Liver (tissue), 9 donors: Measurements from ENCODE around the gene TBC1D5. TPM values are rescaled to one million over a fixed set of nuclear protein-coding genes. Genes with fewer than 3 reads are reported as not detected.

Experiments
- DNase-seq: peaks from one replicate; pipeline ENCODE4 v3.0.0-alpha.2; 2017; ENCODE audit warnings: low spot score
- H3K27ac ChIP-seq, 2 donors: one replicate each; pipeline ENCODE4 v1.7.0; 2013; ENCODE audit warnings: inconsistent platforms in 2 of 2, low read length in 2 of 2, control low read depth in 1 of 2, low read depth in 1 of 2, mild to moderate bottlenecking in 1 of 2
- H3K27me3 ChIP-seq, 4 donors: one replicate each; pipeline versions ENCODE4 v1.6.1 to v1.7.0; 2013; ENCODE audit warnings: low read length in 3 of 4, inconsistent platforms in 1 of 4, mild to moderate bottlenecking in 1 of 4, moderate library complexity in 1 of 4; ENCODE audit not compliant: control insufficient read depth in 4 of 4, insufficient read depth in 4 of 4
- H3K36me3 ChIP-seq, 4 donors: one replicate each; pipeline versions ENCODE4 v1.6.1 to v1.7.0; 2013; ENCODE audit warnings: low read length in 3 of 4, mild to moderate bottlenecking in 3 of 4, low read depth in 1 of 4, moderate library complexity in 1 of 4; ENCODE audit not compliant: control insufficient read depth in 4 of 4, insufficient read depth in 3 of 4
- H3K4me1 ChIP-seq, 4 donors: one replicate each; pipeline versions ENCODE4 v1.6.1 to v1.7.0; 2013; ENCODE audit warnings: low read length in 3 of 4, mild to moderate bottlenecking in 3 of 4, moderate library complexity in 1 of 4; ENCODE audit not compliant: control insufficient read depth in 4 of 4, insufficient read depth in 4 of 4
- H3K4me3 ChIP-seq, 3 donors: one replicate each; pipeline versions ENCODE4 v1.6.1 to v1.7.0; 2013; ENCODE audit warnings: low read length in 3 of 3, control low read depth in 1 of 3, low read depth in 1 of 3, mild to moderate bottlenecking in 1 of 3
- H3K9ac ChIP-seq, 2 donors: one replicate each; pipeline ENCODE4 v1.7.0; 2013; ENCODE audit warnings: low read length in 2 of 2, mild to moderate bottlenecking in 2 of 2, moderate library complexity in 2 of 2, control low read depth in 1 of 2, low read depth in 1 of 2
- H3K9me3 ChIP-seq, 4 donors: one replicate each; pipeline versions ENCODE4 v1.6.1 to v1.7.0; 2013; ENCODE audit warnings: low read length in 3 of 4; ENCODE audit not compliant: control insufficient read depth in 4 of 4
- EGR1 ChIP-seq, 2 donors: IDR thresholded peaks; 2 replicates each; pipeline ENCODE4 v1.6.1; 2016 to 2018; ENCODE audit warnings: antibody characterized with exemption in 2 of 2, low read depth in 2 of 2
- FOXA1 ChIP-seq: IDR thresholded peaks from 2 replicates; pipeline ENCODE4 v1.6.1; 2016; ENCODE audit warnings: antibody characterized with exemption
- FOXA2 ChIP-seq: IDR thresholded peaks from 2 replicates; pipeline ENCODE4 v1.6.1; 2016; ENCODE audit warnings: antibody characterized with exemption
- GABPA ChIP-seq, 2 donors: IDR thresholded peaks in 1 of 2; conservative IDR thresholded peaks in 1 of 2; 2 replicates each; pipeline ENCODE4 v1.6.1; 2016; ENCODE audit warnings: antibody characterized with exemption in 2 of 2, mild to moderate bottlenecking in 1 of 2, moderate library complexity in 1 of 2
- HNF4A ChIP-seq, 2 donors: conservative IDR thresholded peaks; 2 replicates each; pipeline ENCODE4 v1.6.1; 2016; ENCODE audit warnings: antibody characterized with exemption in 2 of 2, mild to moderate bottlenecking in 2 of 2
- HNF4G ChIP-seq: IDR thresholded peaks from 2 replicates; pipeline ENCODE4 v1.6.1; 2016; ENCODE audit warnings: antibody characterized with exemption
- JUND ChIP-seq, 2 donors: IDR thresholded peaks; 2 replicates each; pipeline ENCODE4 v1.6.1; 2016; ENCODE audit warnings: antibody characterized with exemption in 2 of 2
- MAX ChIP-seq: IDR thresholded peaks from 2 replicates; pipeline ENCODE4 v1.6.1; 2016; ENCODE audit warnings: antibody characterized with exemption
- NR2F2 ChIP-seq: IDR thresholded peaks from 2 replicates; pipeline ENCODE4 v1.6.1; 2016; ENCODE audit warnings: antibody characterized with exemption
- RAD21 ChIP-seq, 2 donors: IDR thresholded peaks; 2 replicates each; pipeline ENCODE4 v1.6.1; 2016; ENCODE audit warnings: antibody characterized with exemption in 2 of 2, mild to moderate bottlenecking in 2 of 2
- REST ChIP-seq: IDR thresholded peaks from 2 replicates; pipeline ENCODE4 v1.6.1; 2016; ENCODE audit warnings: antibody characterized with exemption, mild to moderate bottlenecking
- RXRA ChIP-seq, 2 donors: IDR thresholded peaks; 2 replicates each; pipeline ENCODE4 v1.6.1; 2017 to 2018; ENCODE audit warnings: antibody characterized with exemption in 2 of 2, mild to moderate bottlenecking in 1 of 2
- SP1 ChIP-seq: IDR thresholded peaks from 2 replicates; pipeline ENCODE4 v1.6.1; 2018; ENCODE audit warnings: antibody characterized with exemption, mild to moderate bottlenecking
- YY1 ChIP-seq: IDR thresholded peaks from 2 replicates; pipeline ENCODE4 v1.6.1; 2016; ENCODE audit warnings: antibody characterized with exemption, mild to moderate bottlenecking
- WGBS: extraction: QIAGEN DNeasy Blood & Tissue Kit; methylation state at CpG from one replicate; pipeline ENCODE4 v1.1.7; 2013; 5-methylcytosine and 5-hydroxymethylcytosine counted together
- polyA plus RNA-seq, 2 donors: library from polyadenylated mRNA; stranded (reverse) in 1 of 2; unstranded in 1 of 2; fragments of 200-250 nt in 1 of 2; fragments of >200 nt in 1 of 2; fragmentation: Nextera tagmentation in 1 of 2; extraction: Ambion mirVana in 1 of 2; gene quantifications; one replicate each; pipeline versions ENCODE4 v1.2.1 to v1.2.3, GENCODE V29; 2013 to 2015
- total RNA-seq, 2 donors: library from RNA; depleted of rRNA; stranded (reverse); fragments of >200 nt; gene quantifications; one replicate each; pipeline ENCODE4 v1.2.3, GENCODE V29; 2014
- TF ChIP-seq, protein P1 (sequence below): IDR thresholded peaks from 2 replicates; pipeline ENCODE4 v1.6.1; 2016; ENCODE audit warnings: antibody characterized with exemption
- donor health status: healthy.
- donor health status: healthy.
- donor health status: healthy.
- donor health status: healthy.
- donor health status: healthy.

The TBC1D5 gene
- total and polyA plus RNA-seq, 4 donors = 9.1 to 45.6 (median 25.6) TPM

GRCh38 chr3:17329927-17330326, 412.5 kb downstream of the TBC1D5 start:
- TF ChIP-seq HNF4A (conservative IDR thresholded peaks at IDR 0.05) = no peak
- no peak for TF ChIP-seq FOXA1
- TF ChIP-seq YY1 = no peak
- Histone ChIP-seq H3K27me3 (no peaks in the 10 kb centered on the region), H3K27ac (no peak overlapping the region), H3K4me3 (no peak overlapping the region), H3K9ac (no peak overlapping the region), H3K36me3 (no peaks in the 10 kb centered on the region), H3K9me3 (no peaks in the 10 kb centered on the region), H3K4me1 (no peaks in the 10 kb centered on the region)
- DNase-seq = no peak
- WGBS = 98% methylated on average over 1 of the region's 1 CpG

DNA sequence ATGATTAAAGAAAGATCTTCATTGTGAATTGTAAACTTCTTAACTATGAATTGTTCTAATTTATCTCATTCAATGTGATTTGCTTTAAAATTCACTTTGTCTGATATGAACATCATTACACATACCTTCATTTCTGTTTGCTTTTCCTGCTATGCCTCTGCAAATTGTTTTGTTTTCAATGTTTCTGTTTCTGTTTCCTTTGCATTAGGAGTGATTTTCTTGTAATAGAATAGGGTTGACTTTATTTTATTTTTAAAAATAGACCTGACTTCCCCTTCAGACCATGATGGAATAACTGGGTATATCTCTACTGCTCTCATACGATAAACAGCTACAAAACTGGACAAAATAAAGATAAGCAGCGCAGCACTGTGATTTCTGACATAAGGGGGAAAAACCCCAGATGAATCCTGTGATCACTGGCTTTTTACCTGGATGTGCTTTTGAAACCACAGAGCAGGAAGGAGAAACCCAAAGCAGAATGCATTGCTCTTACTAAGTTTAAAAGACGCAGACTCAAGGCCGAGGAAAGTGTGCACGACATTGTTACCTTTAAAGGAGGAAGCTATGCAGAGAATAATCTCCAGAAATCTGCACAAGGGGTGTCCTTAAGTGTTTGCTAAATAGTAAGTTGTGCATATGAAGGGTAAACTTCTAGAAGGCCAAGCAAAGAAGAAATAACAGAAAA, 420.2 kb downstream of the TBC1D5 start:
- Histone ChIP-seq H3K9me3 (no peaks in the 10 kb centered on the region), H3K4me3 (no peak overlapping the region), H3K36me3 (no peaks in the 10 kb centered on the region), H3K27me3 (no peaks in the 10 kb centered on the region), H3K27ac (no peak overlapping the region), H3K4me1 (no peaks in the 10 kb centered on the region), H3K9ac (no peak overlapping the region)
- TF ChIP-seq REST = no peak
- TF ChIP-seq RAD21 (IDR thresholded peaks at IDR 0.05) = no peak
- no peak for TF ChIP-seq NR2F2
- no peak for TF ChIP-seq FOXA1
- TF ChIP-seq HNF4G = no peak
- no peak for DNase-seq
- WGBS = 76% methylated on average over 5 of the region's 5 CpGs

DNA sequence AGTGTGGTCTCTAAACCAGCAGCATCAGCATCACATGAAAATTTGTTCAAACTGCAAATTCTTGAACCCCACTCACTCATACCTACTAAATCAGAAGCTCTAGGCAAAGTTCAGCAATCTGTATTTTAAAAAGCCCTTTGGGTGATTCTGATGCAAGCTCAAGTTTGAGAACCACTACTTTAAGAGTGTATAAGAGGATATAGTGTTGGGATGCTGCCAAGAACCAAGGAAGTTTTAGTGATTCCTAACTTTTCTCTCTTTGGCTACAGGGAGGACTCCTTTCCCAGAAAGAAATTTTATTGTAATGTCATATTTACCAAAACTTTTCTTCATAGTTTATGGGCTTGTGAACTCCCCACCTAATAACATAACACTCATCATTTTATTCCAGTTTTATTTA, 422.2 kb downstream of the TBC1D5 start:
- H3K9ac ChIP-seq = no peak overlapping the region
- no peaks in the 10 kb centered on the region for H3K9me3 ChIP-seq
- no peak for DNase-seq
- no peaks in the 10 kb centered on the region for H3K4me1 ChIP-seq
- H3K36me3 ChIP-seq = no peaks in the 10 kb centered on the region
- no peak overlapping the region for H3K27ac ChIP-seq
- H3K27me3 ChIP-seq = no peaks in the 10 kb centered on the region
- TF ChIP-seq YY1 (no peak), RAD21 (IDR thresholded peaks at IDR 0.05) (no peak), SP1 (no peak), GABPA (IDR thresholded peaks at IDR 0.05 in 1 of 2, conservative IDR thresholded peaks at IDR 0.05 in 1 of 2) (no peak)
- H3K4me3 ChIP-seq = no peak overlapping the region

DNA sequence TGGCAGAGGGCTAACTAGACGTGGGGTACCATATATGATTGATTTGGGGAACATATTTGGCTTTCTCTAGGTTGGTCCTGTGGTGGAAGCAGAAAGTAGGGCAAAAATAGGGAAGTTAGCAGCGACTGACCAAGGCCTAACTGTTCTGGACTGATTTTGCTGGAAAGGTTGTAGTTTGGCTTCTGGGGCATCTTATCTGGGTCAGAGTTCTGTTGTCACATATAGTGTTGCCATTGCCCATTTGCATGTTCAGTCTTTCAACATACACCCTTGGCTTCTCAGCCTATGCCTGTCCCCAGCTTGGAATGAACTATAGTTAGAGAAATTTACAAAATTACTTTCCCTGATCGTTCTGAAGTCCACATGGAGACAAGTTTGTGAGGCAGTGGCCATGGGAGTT, 426.5 kb downstream of the TBC1D5 start:
- no peak for DNase-seq
- TF ChIP-seq SP1 (no peak), RAD21 (IDR thresholded peaks at IDR 0.05) (no peak), RXRA (IDR thresholded peaks at IDR 0.05) (no peak), EGR1 (IDR thresholded peaks at IDR 0.05; ENCODE audit: low read depth in 2 of 2) (no peak), MAX (no peak), JUND (IDR thresholded peaks at IDR 0.05) (no peak), HNF4A (conservative IDR thresholded peaks at IDR 0.05) (no peak), FOXA2 (no peak), HNF4G (no peak)
- TF ChIP-seq, protein P1, sequence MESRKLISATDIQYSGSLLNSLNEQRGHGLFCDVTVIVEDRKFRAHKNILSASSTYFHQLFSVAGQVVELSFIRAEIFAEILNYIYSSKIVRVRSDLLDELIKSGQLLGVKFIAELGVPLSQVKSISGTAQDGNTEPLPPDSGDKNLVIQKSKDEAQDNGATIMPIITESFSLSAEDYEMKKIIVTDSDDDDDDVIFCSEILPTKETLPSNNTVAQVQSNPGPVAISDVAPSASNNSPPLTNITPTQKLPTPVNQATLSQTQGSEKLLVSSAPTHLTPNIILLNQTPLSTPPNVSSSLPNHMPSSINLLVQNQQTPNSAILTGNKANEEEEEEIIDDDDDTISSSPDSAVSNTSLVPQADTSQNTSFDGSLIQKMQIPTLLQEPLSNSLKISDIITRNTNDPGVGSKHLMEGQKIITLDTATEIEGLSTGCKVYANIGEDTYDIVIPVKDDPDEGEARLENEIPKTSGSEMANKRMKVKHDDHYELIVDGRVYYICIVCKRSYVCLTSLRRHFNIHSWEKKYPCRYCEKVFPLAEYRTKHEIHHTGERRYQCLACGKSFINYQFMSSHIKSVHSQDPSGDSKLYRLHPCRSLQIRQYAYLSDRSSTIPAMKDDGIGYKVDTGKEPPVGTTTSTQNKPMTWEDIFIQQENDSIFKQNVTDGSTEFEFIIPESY = no peak
- Histone ChIP-seq H3K36me3 (no peaks in the 10 kb centered on the region), H3K4me3 (no peak overlapping the region), H3K4me1 (no peaks in the 10 kb centered on the region), H3K9ac (no peak overlapping the region), H3K9me3 (no peaks in the 10 kb centered on the region), H3K27ac (no peak overlapping the region), H3K27me3 (no peaks in the 10 kb centered on the region)
- WGBS = 90% methylated on average over 3 of the region's 3 CpGs
